OCI-LY3 (cell line): Measurements from ENCODE around the gene SLC25A28.

Experiments used
- CTCF ChIP-seq: fragments of 200-600, 300-600 bp; sonication (generic); IDR thresholded peaks from 2 replicates; pipeline ENCODE4 v1.5.1; 2014; ENCODE audit warnings: antibody characterized with exemption, low read length, low read depth
- EZH2phosphoT487 ChIP-seq: fragments of 200-600 bp; shearing (Covaris generic); IDR thresholded peaks from 2 replicates; pipeline ENCODE4 v1.6.1; 2018; ENCODE audit warnings: antibody characterized with exemption, mixed run types, low read depth

GRCh38 chr10:99660662-99661376 is 40.6 kb upstream of the SLC25A28 start:
- no peak for TF ChIP-seq CTCF
- no peak for TF ChIP-seq EZH2phosphoT487
